Activated naive CD4-positive, alpha-beta T cell (primary cell): ENCODE results near the gene PLXDC1.

ENCODE experiments used
- DNase-seq, 4 experiments: peaks; one replicate each; lab custom pipeline; 2025; lab: John Stamatoyannopoulos, UW

PLXDC1 gene

GRCh38 chr17:39014795-39015545, 136.5 kb downstream of the PLXDC1 start:
- no peak for DNase-seq

GRCh38 chr17:39014044-39014794, 137.2 kb downstream of the PLXDC1 start:
- DNase-seq: no peak
